H7 (cell line): ENCODE data around the gene SHC2. TPM values are rescaled to one million over a fixed set of nuclear protein-coding genes. Genes with fewer than 3 reads are reported as not detected.

ENCODE experiments used
- DNase-seq: peaks from one replicate; pipeline ENCODE4 v3.0.0; 2012
- H3K27me3 ChIP-seq: 2 replicates; pipeline ENCODE4 v1.6.0; 2011; ENCODE audit warnings: mild to moderate bottlenecking, low read length; ENCODE audit not compliant: control insufficient read depth, insufficient read depth
- H3K36me3 ChIP-seq: replicated peaks from 2 replicates; pipeline ENCODE4 v1.5.1; 2011; ENCODE audit warnings: low read length; ENCODE audit not compliant: control insufficient read depth, insufficient read depth
- H3K4me3 ChIP-seq: 2 replicates; pipeline ENCODE4 v1.5.1; 2011; ENCODE audit warnings: low read depth, mild to moderate bottlenecking, control low read depth, low read length, moderate library complexity; ENCODE audit not compliant: insufficient read depth
- total RNA-seq: library from RNA; depleted of rRNA; stranded (reverse); fragments of >200 nt; shearing (Covaris generic); gene quantifications from 2 replicates; pipeline ENCODE4 v1.2.3, GENCODE V29; 2014

The SHC2 gene
- total RNA-seq, 1 experiment from 2014 or later: 5.3 TPM

GRCh38 chr19:407511-408440, 53.1 kb downstream of the SHC2 start:
- peak overlapping the region; percentile 54 for H3K4me3 ChIP-seq
- DNase-seq: peak; percentile 82
- peaks cover 10% of the 10 kb centered on the region for H3K27me3 ChIP-seq
- no peaks in the 10 kb centered on the region for H3K36me3 ChIP-seq

GRCh38 chr19:406971-407510, 53.8 kb downstream of the SHC2 start:
- peaks cover 10% of the 10 kb centered on the region for H3K27me3 ChIP-seq
- H3K36me3 ChIP-seq: no peaks in the 10 kb centered on the region
- no peak overlapping the region for H3K4me3 ChIP-seq
- DNase-seq: peak; percentile 74

GRCh38 chr19:406135-406781, 54.6 kb downstream of the SHC2 start:
- H3K4me3 ChIP-seq: no peak overlapping the region
- peaks cover 10% of the 10 kb centered on the region for H3K27me3 ChIP-seq
- DNase-seq: peak; percentile 68
- no peaks in the 10 kb centered on the region for H3K36me3 ChIP-seq

GRCh38 chr19:405121-405965, 55.5 kb downstream of the SHC2 start:
- H3K36me3 ChIP-seq: no peaks in the 10 kb centered on the region
- H3K27me3 ChIP-seq: peaks cover 10% of the 10 kb centered on the region
- H3K4me3 ChIP-seq: no peak overlapping the region
- DNase-seq: peak; percentile 75

DNA sequence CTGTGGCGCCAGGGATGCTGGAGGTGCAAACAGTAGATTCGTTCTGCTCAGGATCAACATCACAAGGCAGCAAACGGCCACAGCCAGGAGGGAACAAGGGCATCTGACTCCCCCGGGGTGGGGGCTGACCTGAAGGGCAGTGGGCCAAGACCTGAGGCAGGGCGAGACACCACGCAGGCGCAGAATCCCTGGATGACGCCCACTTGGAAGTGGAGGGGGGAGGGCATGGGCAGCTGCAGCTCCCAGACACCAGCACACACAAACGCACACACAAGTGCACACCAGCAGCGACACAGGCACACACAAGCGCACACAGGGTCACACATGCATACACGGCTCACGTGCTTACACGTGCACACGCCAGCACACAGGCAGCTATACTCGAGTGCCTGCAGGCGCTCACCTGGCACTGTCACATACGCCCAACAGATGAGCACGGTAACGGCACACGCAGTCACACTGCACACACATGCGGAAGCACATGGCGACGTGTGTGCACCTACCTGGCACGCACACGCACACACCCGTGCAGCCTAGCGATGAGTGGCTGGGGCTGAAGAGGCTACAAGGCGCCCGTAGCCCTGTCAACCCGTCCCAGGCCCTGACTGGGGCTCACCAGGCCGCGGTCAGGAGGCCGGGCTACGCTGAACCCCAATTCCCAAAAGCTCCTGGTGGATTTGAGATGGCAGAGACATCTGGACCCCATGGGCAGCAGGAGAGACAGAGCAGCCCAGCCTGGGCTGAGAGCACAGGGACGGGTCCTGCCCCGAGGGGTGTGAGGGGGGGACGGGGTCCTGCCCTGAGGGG, 57.4 kb downstream of the SHC2 start:
- no peaks in the 10 kb centered on the region for H3K36me3 ChIP-seq
- no peaks in the 10 kb centered on the region for H3K27me3 ChIP-seq
- peak; percentile 67 for DNase-seq
- no peak overlapping the region for H3K4me3 ChIP-seq

DNA sequence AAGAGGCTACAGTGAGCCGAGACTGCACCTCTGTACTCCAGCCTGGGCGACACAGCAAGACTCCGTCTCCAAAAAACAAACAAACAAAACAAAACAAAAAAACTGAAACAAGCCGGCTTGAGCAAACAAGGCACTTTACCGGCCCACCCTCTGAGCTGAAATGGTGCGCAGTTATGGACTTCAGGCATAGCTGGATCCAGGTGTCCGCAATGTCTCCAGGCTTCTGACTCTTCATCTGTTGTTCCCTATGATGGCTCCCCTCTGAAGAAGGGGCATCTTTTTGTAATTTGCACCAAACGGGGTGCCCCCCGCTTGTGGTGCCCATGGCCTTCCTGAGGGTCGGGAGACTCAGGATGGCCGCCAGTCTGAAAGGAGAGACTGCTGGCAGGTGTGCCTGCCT, 58.0 kb downstream of the SHC2 start:
- Histone ChIP-seq H3K4me3 (no peak overlapping the region), H3K27me3 (no peaks in the 10 kb centered on the region), H3K36me3 (no peaks in the 10 kb centered on the region)
- no peak for DNase-seq

DNA sequence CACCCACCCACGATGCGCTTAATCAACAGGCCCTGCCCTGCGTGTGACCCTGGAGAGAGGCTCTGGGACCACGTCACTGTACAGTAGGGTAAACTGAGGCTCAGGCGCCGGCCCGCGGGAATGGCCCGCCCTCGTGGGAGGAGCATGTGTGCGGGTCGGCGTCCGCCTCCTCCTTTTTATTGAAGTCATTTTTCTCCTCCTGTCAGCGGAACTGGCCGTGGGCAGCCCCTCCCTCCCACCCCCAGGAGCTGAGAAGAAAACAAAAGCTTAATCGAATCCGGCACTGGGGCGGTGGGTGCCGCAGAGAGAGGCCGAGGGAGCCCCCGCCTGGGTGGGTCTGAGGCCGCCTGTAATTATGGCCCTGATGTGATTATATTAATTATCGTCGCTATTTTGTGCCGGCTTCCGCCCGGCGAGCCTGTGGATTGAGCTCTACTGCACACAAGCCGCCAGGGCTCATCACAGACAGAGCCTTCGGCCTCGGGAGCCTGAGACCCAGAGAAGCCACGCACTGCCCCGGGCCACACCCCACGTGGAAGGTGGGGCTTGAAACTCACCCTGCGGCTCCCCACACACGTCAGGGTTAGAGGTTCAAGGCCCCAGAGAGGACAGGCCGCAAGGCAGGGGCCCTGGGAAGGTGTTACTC, 58.8 kb downstream of the SHC2 start:
- Histone ChIP-seq H3K36me3 (no peaks in the 10 kb centered on the region), H3K27me3 (no peaks in the 10 kb centered on the region), H3K4me3 (no peak overlapping the region)
- DNase-seq: peak; percentile 62

- H3K36me3 ChIP-seq: no peaks in the 10 kb centered on the region
- H3K4me3 ChIP-seq: no peak overlapping the region
- no peaks in the 10 kb centered on the region for H3K27me3 ChIP-seq
- DNase-seq: peak; percentile 60
Measured at GRCh38 chr19:400976-401865, 59.6 kb downstream of the SHC2 start.

GRCh38 chr19:399370-399769, 61.5 kb downstream of the SHC2 start:
- H3K36me3 ChIP-seq: no peaks in the 10 kb centered on the region
- H3K4me3 ChIP-seq: no peak overlapping the region
- H3K27me3 ChIP-seq: no peaks in the 10 kb centered on the region
- peak; percentile 54 for DNase-seq

GRCh38 chr19:398719-399118, 62.1 kb downstream of the SHC2 start:
- DNase-seq: no peak
- no peaks in the 10 kb centered on the region for H3K27me3 ChIP-seq
- H3K36me3 ChIP-seq: no peaks in the 10 kb centered on the region
- H3K4me3 ChIP-seq: no peak overlapping the region

DNA sequence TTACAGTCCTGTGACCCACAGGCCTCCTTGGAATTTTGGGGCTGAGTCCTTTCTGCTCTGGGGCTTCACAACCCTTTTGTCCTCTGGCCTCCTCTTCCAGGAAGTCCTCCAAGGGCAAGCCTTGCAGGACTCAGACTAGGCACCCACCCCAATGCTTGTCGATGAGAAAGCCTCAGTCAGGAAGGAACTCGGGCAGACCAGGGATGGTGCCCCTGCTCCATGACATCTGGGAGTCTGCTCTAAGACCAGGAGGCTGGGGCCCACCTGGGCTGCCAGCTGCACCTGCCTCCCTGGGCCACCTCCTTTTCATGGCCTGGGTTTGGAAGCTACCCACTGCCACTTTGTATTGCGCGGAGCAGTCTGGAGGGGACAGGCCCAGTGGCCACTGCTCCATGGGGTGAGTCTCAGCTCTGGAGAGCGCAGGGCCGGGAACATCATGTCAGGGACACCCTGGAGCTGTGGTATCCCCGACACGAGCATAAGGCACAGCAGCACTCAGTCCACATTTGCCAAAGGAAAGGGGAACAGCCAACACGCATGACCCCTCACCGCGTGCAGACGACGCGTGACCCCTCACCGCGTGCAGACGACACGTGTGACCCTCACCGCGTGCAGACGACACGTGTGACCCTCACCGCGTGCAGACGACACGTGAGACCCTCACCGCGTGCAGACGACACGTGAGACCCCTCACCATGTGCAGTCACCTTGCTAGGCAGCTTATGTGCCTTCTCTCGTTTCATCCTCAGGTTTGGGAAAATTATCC, 62.7 kb downstream of the SHC2 start:
- no peak for DNase-seq
- H3K27me3 ChIP-seq: no peaks in the 10 kb centered on the region
- no peaks in the 10 kb centered on the region for H3K36me3 ChIP-seq
- no peak overlapping the region for H3K4me3 ChIP-seq

DNA sequence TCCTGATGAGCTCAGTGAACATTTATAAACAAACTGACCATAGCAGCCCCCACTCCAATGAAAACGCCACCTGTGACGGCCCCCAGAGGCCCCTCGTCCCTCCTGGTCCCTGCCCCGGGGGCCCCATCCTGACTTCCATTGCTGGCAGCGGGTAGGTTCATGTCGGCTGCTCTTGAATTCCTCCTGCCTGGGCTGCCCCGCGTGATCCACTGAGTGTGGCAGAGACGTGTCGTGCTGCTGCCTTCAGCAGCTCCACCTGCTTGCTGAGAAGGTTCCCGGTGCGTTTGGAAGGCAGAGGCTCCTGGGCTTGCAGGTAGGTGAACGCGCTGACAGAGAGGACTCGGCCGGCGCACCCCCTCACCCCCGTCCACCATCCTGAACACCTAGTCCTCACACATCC, 63.5 kb downstream of the SHC2 start:
- no peaks in the 10 kb centered on the region for H3K27me3 ChIP-seq
- H3K36me3 ChIP-seq: no peaks in the 10 kb centered on the region
- no peak for DNase-seq
- no peak overlapping the region for H3K4me3 ChIP-seq
